Esophagus muscularis mucosa (tissue), 4 donors: ENCODE results near the gene ARID2. TPM values are rescaled to one million over a fixed set of nuclear protein-coding genes. Genes with fewer than 3 reads are reported as not detected.

Experiments
- DNase-seq: peaks from one replicate; pipeline ENCODE4 v3.0.0-alpha.2; 2017; ENCODE audit errors: extremely low spot score
- H3K27ac ChIP-seq, 4 donors: fragments of 200-600 bp; sonication (generic); replicated peaks in 1 of 4; 1 replicate in 3 of 4; 2 replicates in 1 of 4; pipeline ENCODE4 v1.5.1; 2016 to 2019; ENCODE audit warnings: mild to moderate bottlenecking in 1 of 4
- H3K27me3 ChIP-seq, 4 donors: fragments of 200-600 bp; sonication (generic); one replicate each; pipeline versions ENCODE4 v1.5.1 to v1.6.0; 2016 to 2019
- H3K36me3 ChIP-seq, 4 donors: fragments of 200-600 bp; sonication (generic); one replicate each; pipeline ENCODE4 v1.5.1; 2016 to 2019
- H3K4me1 ChIP-seq, 4 donors: fragments of 200-600 bp; sonication (generic); one replicate each; pipeline ENCODE4 v1.5.1; 2016 to 2019
- H3K4me3 ChIP-seq, 4 donors: fragments of 200-600 bp; sonication (generic); 1 replicate in 2 of 4; 2 replicates in 2 of 4; pipeline ENCODE4 v1.5.1; 2016 to 2019; ENCODE audit warnings: mild to moderate bottlenecking in 4 of 4, moderate library complexity in 1 of 4
- H3K9me3 ChIP-seq, 4 donors: fragments of 200-600 bp; sonication (generic); 1 replicate in 3 of 4; 2 replicates in 1 of 4; pipeline ENCODE4 v1.5.1; 2016 to 2019
- CTCF ChIP-seq, 3 experiments: fragments of 200-600 bp in 2 of 3; fragments of 450-650 bp in 1 of 3; sonication (generic) in 2 of 3; IDR thresholded peaks; one replicate each; pipeline ENCODE4 v1.5.1; 2017 to 2019; ENCODE audit warnings: antibody characterized with exemption in 3 of 3, mild to moderate bottlenecking in 2 of 3, moderate library complexity in 1 of 3
- EP300 ChIP-seq: sonication (generic); formaldehyde crosslinking; IDR thresholded peaks from one replicate; pipeline ENCODE4 v1.6.1; 2017; ENCODE audit warnings: antibody characterized with exemption
- POLR2A ChIP-seq: fragments of 450-650 bp; IDR thresholded peaks from one replicate; pipeline ENCODE4 v1.6.1; 2017; ENCODE audit warnings: antibody characterized with exemption, moderate library complexity, mild to moderate bottlenecking, low read depth
- POLR2AphosphoS5 ChIP-seq, 2 donors: sonication (generic); formaldehyde crosslinking; IDR thresholded peaks; one replicate each; pipeline ENCODE4 v1.6.1; 2017; ENCODE audit warnings: antibody characterized with exemption in 2 of 2
- WGBS: methylation state at CpG from one replicate; pipeline ENCODE4 v1.1.5; 2018; 5-methylcytosine and 5-hydroxymethylcytosine counted together
- intact Hi-C: fragments of 100-400 bp; cut with DNase I; formaldehyde crosslinking; loops from one replicate; pipeline ENCODE4 v1.15.1; 2023
- total RNA-seq, 4 donors: library from RNA; depleted of rRNA; stranded (reverse); fragments of >200 nt; gene quantifications; one replicate each; pipeline versions ENCODE4 v1.1.0 to v1.2.1, GENCODE V29; 2016

Gene ARID2
- total RNA-seq, 4 donors from 2014 or later, result 24.0 to 45.3 (median 33.0) TPM

DNA sequence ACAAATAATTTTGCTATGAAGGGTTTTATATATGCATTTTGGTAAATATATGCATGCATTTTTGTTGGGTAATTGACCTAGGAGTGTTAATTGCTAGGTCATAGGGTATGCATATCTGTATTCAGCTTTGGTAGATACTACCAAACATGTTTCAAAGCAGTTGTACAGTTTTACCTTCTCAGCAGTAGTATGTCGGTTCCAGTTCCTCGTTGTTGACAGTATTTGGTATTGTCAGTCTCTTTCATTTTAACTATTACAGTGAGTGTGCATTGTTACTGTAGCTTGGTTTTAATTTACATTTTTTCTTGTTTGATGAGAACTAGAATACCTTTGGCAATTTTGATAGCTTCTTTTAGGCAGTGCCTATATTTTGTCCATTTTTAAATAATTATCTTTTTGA, 98.9 kb downstream of the ARID2 start:
- intact Hi-C loops, result no loop called here
- no peaks in the 10 kb centered on the region for H3K27me3 ChIP-seq
- H3K9me3 ChIP-seq, result no peaks in the 10 kb centered on the region
- H3K4me3 ChIP-seq, result no peak overlapping the region
- H3K4me1 ChIP-seq, result peaks cover 0 to 8% (median 0%) of the 10 kb centered on the region in 4 donors
- 60% methylated on average over 2 of the region's 2 CpGs for WGBS
- H3K27ac ChIP-seq, result no peak overlapping the region
- H3K36me3 ChIP-seq, result peaks cover under 1 to 20% (median 6%) of the 10 kb centered on the region in 4 donors
- TF ChIP-seq CTCF (IDR thresholded peaks at IDR 0.05), result no peak
- TF ChIP-seq POLR2A, result no peak
- TF ChIP-seq POLR2AphosphoS5 (IDR thresholded peaks at IDR 0.05), result no peak
- no peak for TF ChIP-seq EP300
- no peak for DNase-seq

GRCh38 chr12:45831590-45831989, 102.1 kb downstream of the ARID2 start:
- H3K27ac ChIP-seq, result no peak overlapping the region
- 94% methylated on average over 2 of the region's 2 CpGs for WGBS
- TF ChIP-seq POLR2AphosphoS5 (IDR thresholded peaks at IDR 0.05) (no peak), POLR2A (no peak), EP300 (no peak), CTCF (IDR thresholded peaks at IDR 0.05) (no peak)
- no peak for DNase-seq
- intact Hi-C loops, result no loop called here
- H3K9me3 ChIP-seq, result no peaks in the 10 kb centered on the region
- peaks cover 0 to 13% (median 2%) of the 10 kb centered on the region in 4 donors for H3K4me1 ChIP-seq
- H3K36me3 ChIP-seq, result peaks cover 0 to 14% (median 3%) of the 10 kb centered on the region in 4 donors
- no peaks in the 10 kb centered on the region for H3K27me3 ChIP-seq
- H3K4me3 ChIP-seq, result no peak overlapping the region

DNA sequence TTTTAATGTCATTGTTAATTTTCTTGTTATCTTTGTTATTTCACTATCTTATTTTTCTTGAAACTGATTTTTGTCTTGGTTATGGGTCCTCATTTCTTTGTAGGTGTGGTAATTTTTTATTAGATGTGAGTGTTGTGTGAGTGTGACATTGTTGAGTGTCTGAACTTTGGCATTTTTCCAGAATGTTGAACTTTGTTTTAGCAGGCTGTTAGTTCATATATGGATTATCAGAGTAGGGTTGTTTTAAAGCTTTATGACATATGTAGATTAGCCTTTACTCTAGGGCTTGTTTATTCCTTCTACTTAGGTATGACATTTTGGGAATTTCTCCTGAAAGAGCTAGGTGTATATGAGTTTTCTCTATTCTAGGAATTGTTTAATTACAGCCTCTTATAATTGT, 103.9 kb downstream of the ARID2 start:
- TF ChIP-seq POLR2A (no peak), POLR2AphosphoS5 (IDR thresholded peaks at IDR 0.05) (no peak), CTCF (IDR thresholded peaks at IDR 0.05) (no peak), EP300 (no peak)
- Histone ChIP-seq H3K36me3 (peaks cover 0 to 32% (median 12%) of the 10 kb centered on the region in 4 donors), H3K9me3 (no peaks in the 10 kb centered on the region), H3K4me3 (no peak overlapping the region), H3K27ac (no peak overlapping the region), H3K4me1 (peaks cover 0 to 12% (median 2%) of the 10 kb centered on the region in 4 donors), H3K27me3 (no peaks in the 10 kb centered on the region)
- no peak for DNase-seq
- intact Hi-C loops, result no loop called here

- peaks cover 0 to 6% (median 2%) of the 10 kb centered on the region in 4 donors for H3K4me1 ChIP-seq
- H3K4me3 ChIP-seq, result no peak overlapping the region
- H3K27ac ChIP-seq, result no peak overlapping the region
- DNase-seq, result no peak
- H3K9me3 ChIP-seq, result no peaks in the 10 kb centered on the region
- WGBS, result 98% methylated on average over 1 of the region's 1 CpG
- no peaks in the 10 kb centered on the region for H3K27me3 ChIP-seq
- intact Hi-C loops, result no loop called here
- peaks cover 0 to 46% (median 17%) of the 10 kb centered on the region in 4 donors for H3K36me3 ChIP-seq
- TF ChIP-seq POLR2AphosphoS5 (IDR thresholded peaks at IDR 0.05) (no peak), POLR2A (no peak), CTCF (IDR thresholded peaks at IDR 0.05) (no peak), EP300 (no peak)
Observed at GRCh38 chr12:45834809-45835208, 105.3 kb downstream of the ARID2 start.

- Histone ChIP-seq H3K36me3 (peaks cover 0 to 51% (median 27%) of the 10 kb centered on the region in 4 donors), H3K4me1 (no peaks in the 10 kb centered on the region), H3K27me3 (no peaks in the 10 kb centered on the region), H3K4me3 (no peak overlapping the region), H3K9me3 (no peaks in the 10 kb centered on the region), H3K27ac (no peak overlapping the region)
- WGBS, result 100% methylated on average over 1 of the region's 1 CpG
- no peak for DNase-seq
- intact Hi-C loops, result no loop called here
- TF ChIP-seq CTCF (IDR thresholded peaks at IDR 0.05) (no peak), POLR2A (no peak), POLR2AphosphoS5 (IDR thresholded peaks at IDR 0.05) (no peak), EP300 (no peak)
Observed at GRCh38 chr12:45839917-45840316, 110.4 kb downstream of the ARID2 start.
